Measurements from ENCODE around the gene ILKAP. TPM values are rescaled to one million over a fixed set of nuclear protein-coding genes. Genes with fewer than 3 reads are reported as not detected.

The ILKAP gene
- total RNA-seq, 1 donor from 2014 or later, result 19.6 TPM

- DNase-seq (ENCODE audit: low read depth in 2 of 2), result no peak
Observed at GRCh38 chr2:238124488-238125126, 78.9 kb downstream of the ILKAP start.

DNA sequence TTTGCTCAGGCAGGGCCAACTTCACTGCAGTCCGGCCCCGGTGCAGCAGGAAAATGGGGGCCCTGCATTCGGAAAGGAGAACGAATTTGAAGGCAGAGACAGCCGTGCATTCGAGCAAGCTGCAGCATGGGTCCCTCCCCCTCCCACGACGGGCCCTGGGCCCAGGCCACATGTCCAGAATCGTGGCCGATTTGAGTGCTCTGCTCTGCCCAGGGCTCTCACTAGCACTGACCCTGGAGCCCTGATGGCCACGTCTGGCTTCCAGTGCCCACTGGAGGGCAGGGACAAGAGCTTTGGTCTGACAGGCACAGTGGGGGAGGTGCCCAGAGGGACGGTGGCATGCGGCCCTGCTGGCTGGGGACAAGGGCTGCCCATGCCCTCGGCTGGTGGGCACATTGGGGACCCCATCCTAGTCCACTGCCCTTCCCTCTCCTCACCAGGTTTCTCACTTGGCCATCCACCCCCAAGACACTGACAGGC is 79.5 kb downstream of the ILKAP start:
- no peak for DNase-seq (ENCODE audit: low read depth in 2 of 2)

DNA sequence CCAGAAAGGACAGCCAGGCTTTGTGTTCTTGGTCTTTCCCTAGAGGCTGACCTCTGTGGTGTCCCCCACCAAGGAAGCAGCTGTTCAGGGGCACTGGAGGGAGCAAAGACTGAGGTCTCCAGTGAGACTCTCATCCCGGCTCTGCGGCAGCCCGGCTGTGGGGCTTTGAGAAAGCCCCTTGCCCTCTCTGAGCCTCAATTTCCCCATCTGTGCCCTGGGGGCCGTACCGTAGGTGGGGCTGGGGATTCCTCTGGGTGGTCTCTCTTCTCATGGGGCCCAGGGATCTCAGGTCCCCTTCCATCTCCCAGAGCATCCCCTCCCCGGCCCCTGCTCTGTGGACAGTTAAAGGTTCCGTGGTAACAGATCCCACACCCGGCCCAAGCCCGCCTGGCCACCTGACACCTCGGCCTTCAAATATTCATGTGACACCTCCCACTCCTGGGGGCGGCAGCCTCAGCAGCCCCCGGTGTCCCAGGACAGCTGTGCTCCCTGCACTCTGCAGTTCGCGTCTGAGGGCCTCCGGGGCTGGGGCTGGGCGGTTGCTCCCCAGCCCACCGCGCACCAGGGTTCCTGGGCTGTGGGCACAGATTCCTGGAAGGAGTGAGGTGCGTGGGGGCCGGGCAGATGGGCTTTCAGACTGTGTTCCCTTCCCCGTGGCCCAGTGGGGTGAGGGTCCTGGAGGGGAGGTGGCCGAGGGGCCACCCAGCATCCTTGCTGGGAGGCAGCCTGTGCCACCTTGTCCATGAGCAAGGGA is 80.1 kb downstream of the ILKAP start:
- no peak for DNase-seq (ENCODE audit: low read depth in 2 of 2)

DNA sequence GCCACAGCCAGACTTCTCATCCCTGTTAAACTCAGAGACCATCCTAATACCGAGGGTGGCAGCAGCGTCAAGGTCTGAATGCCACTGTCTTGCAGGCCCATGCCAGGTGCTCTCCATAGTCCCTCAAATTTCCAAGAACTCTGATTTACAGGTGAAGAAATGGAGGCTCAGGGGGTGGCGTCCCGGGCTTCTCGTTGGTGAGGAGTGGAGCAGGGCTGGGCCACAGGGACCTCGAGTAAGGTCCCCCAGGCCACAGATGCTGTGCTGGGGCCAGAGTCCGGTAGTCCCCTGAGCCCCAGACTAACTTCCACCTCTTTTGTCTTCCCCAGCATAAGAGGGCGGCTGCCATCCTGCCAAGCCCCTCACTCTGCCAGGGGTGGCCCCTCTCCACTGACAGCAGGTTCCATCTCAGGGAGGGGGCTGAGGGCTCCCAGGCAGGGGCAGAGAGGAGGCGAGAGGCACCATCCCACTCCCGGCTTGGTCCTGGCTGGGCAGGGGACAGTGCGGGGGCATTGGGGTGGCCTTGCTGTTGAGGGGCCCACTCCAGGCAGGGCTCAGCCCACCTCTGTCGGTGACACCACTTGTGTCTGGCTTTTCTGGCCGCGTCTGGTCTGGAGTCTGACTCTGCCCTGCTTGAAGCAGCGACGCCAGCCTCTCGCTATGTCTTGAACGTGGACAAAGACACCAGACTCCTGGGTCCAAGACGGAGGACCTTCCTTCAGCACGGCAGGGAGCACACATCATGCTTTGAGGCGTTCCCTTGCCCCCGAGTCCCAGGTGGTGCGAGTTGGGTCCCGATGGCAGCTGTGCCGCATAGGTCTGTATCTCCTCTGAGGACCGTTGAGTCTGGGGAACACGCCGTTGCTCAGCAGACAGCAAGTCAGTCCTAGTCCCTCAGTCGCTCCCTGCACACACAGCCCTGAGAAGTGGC is 80.9 kb downstream of the ILKAP start:
- DNase-seq (ENCODE audit: low read depth in 2 of 2), result no peak

DNA sequence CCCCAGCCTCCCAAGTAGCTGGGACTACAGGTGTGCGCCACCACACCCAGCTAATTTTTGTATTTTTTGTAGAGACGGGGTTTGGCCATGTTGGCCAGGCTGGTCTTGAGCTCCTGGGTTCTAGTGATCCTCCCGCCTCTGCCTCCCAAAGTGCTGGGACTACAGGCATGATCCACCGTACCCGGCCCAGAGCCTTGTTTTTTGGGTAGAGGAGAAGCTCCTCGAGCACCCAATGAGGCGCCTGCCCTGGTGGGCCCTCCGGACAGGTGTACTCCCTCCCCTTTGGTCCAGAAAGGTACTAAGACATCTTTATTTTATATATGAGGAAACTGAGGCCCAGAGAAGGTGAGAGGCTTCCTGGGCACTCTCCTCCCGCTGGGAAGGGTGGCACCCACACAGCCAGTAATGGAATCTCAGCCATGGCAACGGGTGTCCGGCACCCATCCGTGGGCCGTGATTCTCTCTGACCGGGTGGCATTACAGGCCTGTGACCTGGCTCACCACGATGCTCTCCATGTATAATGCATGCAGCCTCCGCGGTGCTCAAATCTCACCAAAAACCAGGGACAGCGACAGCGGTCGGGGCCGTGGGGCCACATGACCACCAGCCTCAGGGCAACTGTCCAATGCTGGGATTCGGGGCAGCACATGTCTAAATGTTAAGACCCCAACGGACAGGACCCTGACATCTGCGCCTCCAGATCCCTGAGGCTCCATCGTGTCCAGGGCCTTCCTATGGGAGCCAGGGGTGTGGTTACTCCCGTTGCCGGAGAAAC is 81.8 kb downstream of the ILKAP start:
- no peak for DNase-seq (ENCODE audit: low read depth in 2 of 2)

DNA sequence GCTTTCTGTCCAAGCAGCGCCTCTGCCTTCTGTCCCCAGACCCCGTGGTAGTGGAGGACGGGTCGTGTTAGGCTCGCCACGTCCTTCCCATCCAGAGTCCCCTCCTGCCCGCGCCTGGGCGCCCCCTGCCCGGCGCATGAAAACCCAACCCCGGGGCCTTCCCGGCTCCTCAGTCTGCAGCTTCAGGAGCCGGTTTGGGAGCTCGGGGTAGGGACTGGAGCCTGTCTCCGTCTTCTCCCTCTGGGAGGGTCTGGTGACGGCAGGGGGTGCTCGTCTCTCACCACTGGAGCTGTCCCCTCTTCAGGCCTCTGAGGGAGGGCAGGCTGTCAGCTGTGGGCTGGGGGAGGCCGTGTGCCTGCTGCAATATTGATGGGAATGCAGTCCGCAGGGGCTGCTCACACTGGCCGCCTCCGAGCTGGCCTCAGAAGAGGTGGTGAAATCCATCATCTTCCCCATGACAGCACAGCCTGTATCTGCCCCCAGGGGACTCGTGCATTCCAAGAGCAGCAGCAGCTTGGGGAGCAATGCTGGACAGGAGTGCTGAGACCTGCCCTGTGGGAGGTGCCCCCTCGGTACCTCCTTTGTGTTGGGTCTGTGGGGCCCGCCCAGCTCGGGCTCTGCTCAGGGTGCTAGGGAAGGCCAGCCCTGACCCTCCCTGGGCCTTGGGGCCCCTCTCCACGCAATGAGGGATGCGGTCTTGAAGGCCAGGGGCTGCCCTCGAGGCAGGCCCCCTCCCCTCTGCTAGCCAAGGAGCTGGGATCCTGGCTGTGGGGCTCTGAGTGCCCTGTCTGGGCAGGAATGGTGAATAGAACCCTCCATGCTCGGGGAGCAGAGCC is 82.8 kb downstream of the ILKAP start:
- no peak for DNase-seq (ENCODE audit: low read depth in 2 of 2)

Other genes starting within 250 kb of the ILKAP start
- 27.7 and 31.2 TPM in 2 replicates for gene UBE2F, start 236.7 kb downstream of the ILKAP start, total RNA-seq
- 11.1 and 12.1 TPM in 2 replicates for gene SCLY, start 142.7 kb downstream of the ILKAP start, total RNA-seq
- not detected in 2 replicates for gene ESPNL, start 103.4 kb downstream of the ILKAP start, total RNA-seq
- gene KLHL30, start 65.0 kb downstream of the ILKAP start, total RNA-seq, result not detected in 2 replicates
- gene ERFE, start 44.7 kb downstream of the ILKAP start, total RNA-seq, result under 0.01 TPM in 1 of 2 replicates, not detected in the other
- gene HES6, start 36.3 kb upstream of the ILKAP start, total RNA-seq, result 1.5 and 2.6 TPM in 2 replicates
- gene PER2, start 84.9 kb upstream of the ILKAP start, total RNA-seq, result 1.1 and 1.2 TPM in 2 replicates
- 2.6 and 4.6 TPM in 2 replicates for gene TRAF3IP1, start 116.8 kb upstream of the ILKAP start, total RNA-seq
- 5.0 and 5.4 TPM in 2 replicates for gene ASB1, start 223.2 kb upstream of the ILKAP start, total RNA-seq

Measured in lung microvascular endothelial cell (primary cell).